Right cardiac atrium (tissue), 5 donors: Measurements from ENCODE around the gene C16orf90. TPM values are rescaled to one million over a fixed set of nuclear protein-coding genes. Genes with fewer than 3 reads are reported as not detected.

ENCODE experiments used
- ATAC-seq, 2 donors: fragments of 200-7000 bp; cut with Tn5 transposase; one replicate each; pipeline versions ENCODE4 v1.8.0 to v1.9.1; 2020; ENCODE audit warnings: moderate library complexity in 2 of 2, mild to moderate bottlenecking in 1 of 2
- DNase-seq, 3 donors: peaks; one replicate each; pipeline ENCODE4 v3.0.0-alpha.2; 2020
- H3K27ac ChIP-seq: one replicate; pipeline ENCODE4 v1.5.1; 2013; ENCODE audit warnings: mild to moderate bottlenecking, low read length, control low read depth, moderate library complexity
- H3K27me3 ChIP-seq: one replicate; pipeline ENCODE4 v1.6.1; 2013; ENCODE audit not compliant: control insufficient read depth, insufficient read depth
- H3K4me1 ChIP-seq: one replicate; pipeline ENCODE4 v1.6.1; 2013; ENCODE audit warnings: low read length; ENCODE audit not compliant: control insufficient read depth, insufficient read depth
- H3K4me3 ChIP-seq: one replicate; pipeline ENCODE4 v1.5.1; 2013; ENCODE audit warnings: low read length, control low read depth
- H3K9me3 ChIP-seq: one replicate; pipeline ENCODE4 v1.6.1; 2013; ENCODE audit warnings: low read length; ENCODE audit not compliant: control insufficient read depth
- WGBS: extraction: QIAGEN DNeasy Blood & Tissue Kit; methylation state at CpG from one replicate; pipeline ENCODE4 v1.1.7; 2013; 5-methylcytosine and 5-hydroxymethylcytosine counted together
- intact Hi-C, 4 donors: fragments of 100-400 bp; cut with DNase I; formaldehyde crosslinking; loops; one replicate each; pipeline versions ENCODE4 v1.11.0 to v1.14.0; 2022 to 2023
- long read RNA-seq, 4 donors: library from polyadenylated mRNA; unstranded; transcript quantifications; one replicate each; pipeline ENCODE4 v2.0.0, GENCODE V29; 2020 to 2021
- polyA plus RNA-seq: library from polyadenylated mRNA; stranded (reverse); fragments of 200-250 nt; gene quantifications from one replicate; pipeline ENCODE4 v1.2.3, GENCODE V29; 2013
- total RNA-seq, 4 donors: library from RNA; stranded (reverse); fragmentation: NEBNext Ultra II Directional; extraction: Animal tissue kit (Norgen Biotek cat#: 25700); gene quantifications; one replicate each; pipeline ENCODE4 v1.2.1, GENCODE V29; 2021
- donor health status: healthy with polysubstance abuse.
- donor health status: DM: no; HTN: yes; CAD: no.
- donor health status: DM: no; HTN: no; CAD: no.
- donor health status: DM: no; HTN: yes; CAD: no; lungs with severe emphysema.
- donor health status: DM: yes; HTN: yes; CAD: no.

Gene C16orf90, protein sequence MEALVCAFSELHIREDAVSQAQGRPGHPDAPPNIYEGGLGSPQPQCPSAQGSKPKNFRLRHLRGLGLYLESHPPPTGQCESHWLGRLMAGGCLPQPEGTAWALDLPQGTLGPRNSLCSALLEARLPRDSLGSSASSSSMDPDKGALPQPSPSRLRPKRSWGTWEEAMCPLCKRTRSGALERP
- total RNA-seq, result not detected
- not detected for polyA plus RNA-seq
- long read RNA-seq, donor 1, result 0 reads
- long read RNA-seq, donor 2, result 0 reads
- long read RNA-seq, donor 3, result 0 reads
- long read RNA-seq, donor 4, result 0 reads

- DNase-seq (peak in 1 of 3 donors; percentile 28), ATAC-seq (no peak)
- H3K9me3 ChIP-seq, result no peaks in the 10 kb centered on the region
- no peaks in the 10 kb centered on the region for H3K27me3 ChIP-seq
- no peak within 1 kb of the TSS for H3K4me3 ChIP-seq
- 85% methylated on average over 3 of the region's 3 CpGs for WGBS
- intact Hi-C loops, result loop anchor here in 1 of 4 donors (10.0 kb wide), 1 partner anchor 90 kb away; the partner anchor contains the start of genes ZNF174 and ZSCAN32
- H3K27ac ChIP-seq, result no peak within 1 kb of the TSS
- H3K4me1 ChIP-seq, result no peaks in the 10 kb centered on the region
These were observed at the start of gene C16orf90 for GRCh38 chr16:3495176-3495575. Gene C16orf90, minus strand, starts transcription at chr16:3495489. Its CDS starts 68 bp downstream, at chr16:3495421.

GRCh38 chr16:3542601-3543373, 47.5 kb upstream of the C16orf90 start:
- DNase-seq (no peak), ATAC-seq (no peak)
- Histone ChIP-seq H3K27me3 (no peaks in the 10 kb centered on the region), H3K4me1 (peaks cover 2% of the 10 kb centered on the region), H3K27ac (no peak overlapping the region), H3K9me3 (no peaks in the 10 kb centered on the region), H3K4me3 (no peak overlapping the region)
- WGBS, result 76% methylated on average over 6 of the region's 6 CpGs
- intact Hi-C loops, result no loop called here

DNA sequence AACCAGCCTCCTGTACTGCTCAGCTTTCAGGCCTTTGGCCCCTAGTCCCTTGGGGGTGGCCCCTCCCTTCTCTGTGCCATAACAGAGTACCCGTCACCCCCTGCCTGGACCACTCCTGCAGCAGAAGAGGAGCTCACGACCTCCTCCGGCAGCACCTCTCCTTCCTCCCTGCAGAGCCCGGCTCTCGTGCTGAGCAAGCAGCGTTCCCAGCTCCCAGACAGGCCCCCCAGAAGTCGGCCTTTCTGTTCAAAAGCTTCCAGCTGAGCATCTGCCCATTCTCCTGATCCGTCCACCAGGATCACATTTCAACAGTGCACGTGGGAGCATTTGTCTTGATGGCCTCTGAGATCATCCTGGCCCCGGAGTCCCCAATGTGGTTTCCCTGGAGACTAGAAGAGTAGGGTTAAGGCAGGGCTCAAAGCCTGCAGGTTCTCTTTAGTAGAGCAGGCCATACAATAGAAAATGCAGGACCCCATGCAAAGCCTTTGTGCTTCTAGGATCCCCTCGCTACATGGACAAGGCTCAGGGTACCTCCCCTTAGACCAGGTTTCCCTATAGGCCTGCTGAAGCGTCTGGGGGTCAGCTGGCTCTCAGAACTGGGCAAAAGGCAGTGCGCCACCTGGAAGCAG, 46.4 kb upstream of the C16orf90 start:
- DNase-seq, result no peak
- 82% methylated on average over 13 of the region's 13 CpGs for WGBS
- H3K27me3 ChIP-seq, result no peaks in the 10 kb centered on the region
- no peak overlapping the region for H3K27ac ChIP-seq
- no peaks in the 10 kb centered on the region for H3K9me3 ChIP-seq
- no peak for ATAC-seq
- no peak overlapping the region for H3K4me3 ChIP-seq
- H3K4me1 ChIP-seq, result peaks cover 5% of the 10 kb centered on the region
- intact Hi-C loops, result no loop called here

- 78% methylated on average over 4 of the region's 4 CpGs for WGBS
- Histone ChIP-seq H3K27me3 (no peaks in the 10 kb centered on the region), H3K4me3 (no peak overlapping the region), H3K9me3 (no peaks in the 10 kb centered on the region), H3K4me1 (peaks cover 5% of the 10 kb centered on the region), H3K27ac (no peak overlapping the region)
- ATAC-seq (no peak), DNase-seq (no peak)
- intact Hi-C loops, result no loop called here
These were observed 42.9 kb upstream of the C16orf90 start for GRCh38 chr16:3538222-3538621.

- peaks cover 3% of the 10 kb centered on the region for H3K4me1 ChIP-seq
- H3K9me3 ChIP-seq, result no peaks in the 10 kb centered on the region
- ATAC-seq (peak; percentile 38 to 40), DNase-seq (no peak)
- WGBS, result 33% methylated on average over 4 of the region's 4 CpGs
- H3K4me3 ChIP-seq, result no peak overlapping the region
- no peaks in the 10 kb centered on the region for H3K27me3 ChIP-seq
- peak overlapping the region; percentile 68 for H3K27ac ChIP-seq
- intact Hi-C loops, result no loop called here
These were observed 41.6 kb upstream of the C16orf90 start for GRCh38 chr16:3536851-3537250.

DNA sequence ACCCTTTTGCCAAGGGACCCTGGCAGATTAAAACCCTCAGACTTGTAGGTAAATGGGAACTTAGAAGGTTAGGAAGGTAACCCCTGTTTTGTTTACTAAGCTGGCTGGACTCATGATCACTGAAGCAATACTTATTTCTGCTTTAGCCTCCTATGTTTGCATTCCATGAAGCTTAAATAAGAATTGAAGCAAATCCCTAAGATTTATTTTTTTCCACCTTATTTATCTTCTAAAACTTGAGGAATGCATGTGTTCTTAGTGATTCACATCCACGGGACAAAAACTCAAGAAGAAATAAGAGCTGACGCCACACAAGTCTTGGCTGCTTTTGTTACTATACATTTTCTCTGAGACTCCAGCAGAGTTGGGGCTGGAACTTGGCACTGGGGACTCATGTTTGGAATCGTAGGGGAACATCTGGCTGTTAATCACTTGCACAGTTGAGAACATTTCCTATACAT, 41.0 kb upstream of the C16orf90 start:
- Histone ChIP-seq H3K9me3 (no peaks in the 10 kb centered on the region), H3K27ac (no peak overlapping the region), H3K4me3 (no peak overlapping the region), H3K27me3 (no peaks in the 10 kb centered on the region), H3K4me1 (peaks cover 3% of the 10 kb centered on the region)
- intact Hi-C loops, result no loop called here
- WGBS, result 61% methylated on average over 3 of the region's 3 CpGs
- ATAC-seq, result no peak
- no peak for DNase-seq

DNA sequence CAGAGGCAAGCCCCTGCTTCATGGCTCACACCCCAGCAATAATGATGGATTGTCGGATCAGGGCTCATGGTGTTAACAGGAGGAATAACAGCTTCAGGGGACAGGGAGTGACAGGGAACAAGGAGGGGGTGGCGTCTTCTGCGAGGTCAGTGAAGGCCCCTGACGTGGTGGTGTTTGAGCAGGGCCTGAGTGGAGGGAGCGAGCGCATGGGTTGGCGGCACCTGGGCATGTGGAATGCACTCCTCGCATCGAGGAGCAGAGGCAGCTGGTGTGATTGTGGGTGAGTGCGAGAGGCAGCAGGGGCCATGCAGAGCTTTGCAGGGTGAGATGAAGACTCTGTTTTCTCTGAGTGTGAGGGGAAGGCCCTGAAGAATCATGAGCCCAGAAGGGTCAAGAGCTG, 38.8 kb upstream of the C16orf90 start:
- Histone ChIP-seq H3K9me3 (no peaks in the 10 kb centered on the region), H3K27me3 (no peaks in the 10 kb centered on the region), H3K27ac (no peak overlapping the region), H3K4me3 (no peak overlapping the region), H3K4me1 (peaks cover 3% of the 10 kb centered on the region)
- DNase-seq (no peak), ATAC-seq (no peak)
- intact Hi-C loops, result no loop called here
- WGBS, result 84% methylated on average over 10 of the region's 10 CpGs

DNA sequence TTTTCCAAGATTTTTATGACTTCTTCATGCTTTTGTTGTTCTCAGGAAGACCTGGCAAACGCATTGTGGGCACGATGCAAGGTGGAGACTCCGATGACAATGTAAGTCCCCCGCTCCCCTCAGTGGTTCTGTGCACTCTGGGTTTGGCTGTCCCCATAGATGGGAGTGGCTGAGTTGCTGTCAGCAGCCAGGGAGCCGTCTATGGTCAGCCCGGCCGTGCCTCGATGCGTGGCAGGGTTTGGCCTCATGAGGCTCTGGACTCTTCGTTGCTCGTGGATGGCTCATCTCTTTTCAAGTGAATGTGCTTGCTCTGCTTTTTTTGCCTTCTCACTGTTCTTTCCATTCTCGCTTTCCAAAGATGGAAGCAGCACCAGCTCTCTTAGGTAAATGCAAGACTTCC, 37.5 kb upstream of the C16orf90 start:
- Histone ChIP-seq H3K27ac (no peak overlapping the region), H3K9me3 (no peaks in the 10 kb centered on the region), H3K27me3 (no peaks in the 10 kb centered on the region), H3K4me1 (peaks cover 3% of the 10 kb centered on the region), H3K4me3 (no peak overlapping the region)
- DNase-seq, result no peak
- no peak for ATAC-seq
- WGBS, result 91% methylated on average over 12 of the region's 12 CpGs
- intact Hi-C loops, result no loop called here

GRCh38 chr16:3530371-3530914, 35.2 kb upstream of the C16orf90 start:
- ATAC-seq, result no peak
- DNase-seq, result no peak
- intact Hi-C loops, result no loop called here
- WGBS, result 96% methylated on average over 12 of the region's 12 CpGs
- Histone ChIP-seq H3K27ac (no peak overlapping the region), H3K4me1 (no peaks in the 10 kb centered on the region), H3K27me3 (no peaks in the 10 kb centered on the region), H3K9me3 (no peaks in the 10 kb centered on the region), H3K4me3 (no peak overlapping the region)

- DNase-seq (no peak), ATAC-seq (no peak)
- Histone ChIP-seq H3K4me1 (no peaks in the 10 kb centered on the region), H3K27me3 (no peaks in the 10 kb centered on the region), H3K9me3 (no peaks in the 10 kb centered on the region), H3K4me3 (no peak overlapping the region), H3K27ac (no peak overlapping the region)
- intact Hi-C loops, result no loop called here
These were observed 33.9 kb upstream of the C16orf90 start for GRCh38 chr16:3529175-3529574.

DNA sequence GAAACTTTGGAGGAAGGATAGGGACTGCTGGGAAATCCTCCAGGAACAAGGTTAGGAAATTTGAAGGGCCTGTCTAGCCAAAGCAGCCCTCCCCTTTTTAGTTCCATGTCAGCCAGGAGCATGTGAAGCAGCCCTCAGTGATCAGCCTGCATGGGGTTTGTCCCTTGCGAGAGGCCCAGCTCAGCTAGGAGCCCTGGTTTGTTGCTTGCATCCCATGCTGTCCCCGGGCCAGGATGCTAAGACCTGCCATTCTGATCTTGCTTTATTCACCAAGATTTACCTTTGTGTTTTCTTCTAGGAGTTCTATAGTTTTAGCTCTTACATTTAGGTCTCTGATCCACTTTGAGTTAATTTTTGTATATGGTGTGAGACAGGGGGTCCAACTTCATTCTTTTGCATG, 33.1 kb upstream of the C16orf90 start:
- H3K9me3 ChIP-seq, result no peaks in the 10 kb centered on the region
- intact Hi-C loops, result no loop called here
- H3K27me3 ChIP-seq, result no peaks in the 10 kb centered on the region
- H3K4me1 ChIP-seq, result no peaks in the 10 kb centered on the region
- DNase-seq, result no peak
- no peak for ATAC-seq
- WGBS, result 99% methylated on average over 2 of the region's 2 CpGs
- no peak overlapping the region for H3K4me3 ChIP-seq
- no peak overlapping the region for H3K27ac ChIP-seq
